Neuronal stem cell (in vitro differentiated cells): Measurements from ENCODE around the gene PDGFD.

Experiments
- DNase-seq: peaks from one replicate; pipeline ENCODE4 v3.0.0-alpha.2; 2013; ENCODE audit warnings: low spot score
- H2AFZ ChIP-seq: one replicate; pipeline ENCODE4 v1.6.1; 2013; ENCODE audit warnings: mild to moderate bottlenecking, low read length, inconsistent platforms
- H2AK5ac ChIP-seq: 2 replicates; pipeline ENCODE4 v1.6.1; 2013; ENCODE audit warnings: low read depth, mild to moderate bottlenecking, inconsistent platforms, low read length, moderate library complexity, mixed read lengths
- H2BK120ac ChIP-seq: 2 replicates; pipeline ENCODE4 v1.6.1; 2013; ENCODE audit warnings: low read depth, mild to moderate bottlenecking, inconsistent platforms, low read length, moderate library complexity, mixed read lengths
- H2BK12ac ChIP-seq: one replicate; pipeline ENCODE4 v1.6.1; 2013; ENCODE audit warnings: low read length, inconsistent platforms
- H2BK15ac ChIP-seq: 2 replicates; pipeline ENCODE4 v1.6.1; 2013; ENCODE audit warnings: mild to moderate bottlenecking, low read length, inconsistent platforms, mixed read lengths
- H2BK5ac ChIP-seq: one replicate; pipeline ENCODE4 v1.6.1; 2013; ENCODE audit warnings: inconsistent platforms, mild to moderate bottlenecking, low read length, moderate library complexity
- H3K14ac ChIP-seq: one replicate; pipeline ENCODE4 v1.6.1; 2013; ENCODE audit warnings: low read length, inconsistent platforms
- H3K18ac ChIP-seq: 2 replicates; pipeline ENCODE4 v1.6.1; 2013; ENCODE audit warnings: low read length, inconsistent platforms
- H3K23ac ChIP-seq: 2 replicates; pipeline ENCODE4 v1.6.1; 2013; ENCODE audit warnings: low read depth, mild to moderate bottlenecking, mixed read lengths, low read length, inconsistent platforms; ENCODE audit not compliant: poor library complexity
- H3K27ac ChIP-seq: replicated peaks from 3 replicates; pipeline ENCODE4 v1.5.1; 2013; ENCODE audit warnings: low read length, inconsistent platforms
- H3K27me3 ChIP-seq, 3 experiments: 2 replicates each; pipeline ENCODE4 v1.6.1; 2013; ENCODE audit warnings: low read length in 3 of 3, mild to moderate bottlenecking in 2 of 3, inconsistent platforms in 1 of 3, low read depth in 1 of 3, mixed read lengths in 1 of 3, moderate library complexity in 1 of 3; ENCODE audit not compliant: control insufficient read depth in 3 of 3, insufficient read depth in 3 of 3
- H3K36me3 ChIP-seq, 2 donors: replicated peaks in 1 of 2; 2 replicates each; pipeline ENCODE4 v1.6.1; 2013; ENCODE audit warnings: low read length in 2 of 2; ENCODE audit not compliant: control insufficient read depth in 2 of 2, insufficient read depth in 2 of 2
- H3K4ac ChIP-seq: 2 replicates; pipeline ENCODE4 v1.6.1; 2013; ENCODE audit warnings: inconsistent platforms, mild to moderate bottlenecking, low read length, moderate library complexity
- H3K4me1 ChIP-seq, 2 donors: 1 replicate in 1 of 2; 2 replicates in 1 of 2; pipeline ENCODE4 v1.6.1; 2013; ENCODE audit warnings: low read length in 2 of 2, low read depth in 1 of 2; ENCODE audit not compliant: control insufficient read depth in 2 of 2, insufficient read depth in 1 of 2
- H3K4me2 ChIP-seq: one replicate; pipeline ENCODE4 v1.6.1; 2013; ENCODE audit warnings: mild to moderate bottlenecking, low read length, inconsistent platforms; ENCODE audit not compliant: insufficient read depth, poor library complexity, severe bottlenecking
- H3K4me3 ChIP-seq, 2 donors: 2 replicates each; pipeline ENCODE4 v1.5.1; 2013; ENCODE audit warnings: low read length in 2 of 2, mild to moderate bottlenecking in 2 of 2, inconsistent platforms in 1 of 2, moderate library complexity in 1 of 2
- H3K79me1 ChIP-seq: one replicate; pipeline ENCODE4 v1.6.1; 2013; ENCODE audit warnings: low read depth, mild to moderate bottlenecking, inconsistent platforms, low read length, moderate library complexity
- H3K9ac ChIP-seq: one replicate; pipeline ENCODE4 v1.6.1; 2013; ENCODE audit warnings: mild to moderate bottlenecking, low read depth, low read length, inconsistent platforms; ENCODE audit not compliant: poor library complexity
- H3K9me3 ChIP-seq, 2 donors: replicated peaks in 1 of 2; 2 replicates each; pipeline versions ENCODE3 to v1.6.1; 2013; ENCODE audit warnings: low read length in 2 of 2, mild to moderate bottlenecking in 2 of 2, inconsistent platforms in 1 of 2, low read depth in 1 of 2, mixed read lengths in 1 of 2, moderate library complexity in 1 of 2; ENCODE audit not compliant: control insufficient read depth in 2 of 2, insufficient read depth in 1 of 2
- H4K8ac ChIP-seq: one replicate; pipeline ENCODE4 v1.6.1; 2013; ENCODE audit warnings: low read depth, mild to moderate bottlenecking, inconsistent platforms, low read length, moderate library complexity
- H4K91ac ChIP-seq: one replicate; pipeline ENCODE4 v1.6.1; 2013; ENCODE audit warnings: low read length, low read depth, mild to moderate bottlenecking, inconsistent platforms; ENCODE audit not compliant: poor library complexity
- WGBS, 2 donors: extraction: QIAGEN DNeasy Blood & Tissue Kit; methylation state at CpG; one replicate each; pipeline ENCODE4 v1.1.7; 2013; ENCODE audit warnings: missing lambda C conversion rate in 2 of 2, mixed read lengths in 1 of 2; ENCODE audit not compliant: insufficient read length in 2 of 2, insufficient replicate concordance in 1 of 2; ENCODE audit errors: extremely low coverage in 2 of 2; 5-methylcytosine and 5-hydroxymethylcytosine counted together

The PDGFD gene

GRCh38 chr11:103898577-103899336, 265.2 kb downstream of the PDGFD start:
- H2AFZ ChIP-seq: no peak overlapping the region
- no peak overlapping the region for H3K4me2 ChIP-seq
- H3K36me3 ChIP-seq: no peaks in the 10 kb centered on the region
- no peak overlapping the region for H2BK15ac ChIP-seq
- H2BK12ac ChIP-seq: no peak overlapping the region
- H3K23ac ChIP-seq: no peak overlapping the region
- no peak overlapping the region for H3K14ac ChIP-seq
- H3K4me1 ChIP-seq: no peaks in the 10 kb centered on the region
- no peak overlapping the region for H2BK120ac ChIP-seq
- H3K4me3 ChIP-seq: no peak overlapping the region
- no peak overlapping the region for H2BK5ac ChIP-seq
- no peaks in the 10 kb centered on the region for H3K27me3 ChIP-seq
- H3K4ac ChIP-seq: no peak overlapping the region
- no peak overlapping the region for H4K91ac ChIP-seq
- no peaks in the 10 kb centered on the region for H3K79me1 ChIP-seq
- no peaks in the 10 kb centered on the region for H3K9me3 ChIP-seq
- no peak overlapping the region for H3K9ac ChIP-seq
- no peak overlapping the region for H3K18ac ChIP-seq
- no peak for DNase-seq
- no peak overlapping the region for H4K8ac ChIP-seq
- no CpG with 5 or more reads among the region's 5 CpGs for WGBS, 2 donors
- no peak overlapping the region for H3K27ac ChIP-seq
- H2AK5ac ChIP-seq: no peak overlapping the region

- DNase-seq: no peak
- Histone ChIP-seq H3K4ac (no peak overlapping the region), H3K9me3 (no peaks in the 10 kb centered on the region), H2AFZ (no peak overlapping the region), H3K27ac (no peak overlapping the region), H3K36me3 (no peaks in the 10 kb centered on the region), H3K23ac (no peak overlapping the region), H3K79me1 (no peaks in the 10 kb centered on the region), H2BK5ac (no peak overlapping the region), H4K91ac (no peak overlapping the region), H2BK12ac (no peak overlapping the region), H4K8ac (no peak overlapping the region), H3K18ac (no peak overlapping the region), H2BK15ac (no peak overlapping the region), H3K9ac (no peak overlapping the region), H3K4me3 (no peak overlapping the region), H2AK5ac (no peak overlapping the region), H3K14ac (no peak overlapping the region), H2BK120ac (no peak overlapping the region), H3K4me1 (no peaks in the 10 kb centered on the region), H3K4me2 (no peak overlapping the region), H3K27me3 (no peaks in the 10 kb centered on the region)
- no CpG with 5 or more reads among the region's 1 CpG for WGBS, 2 donors
These were observed 265.9 kb downstream of the PDGFD start for GRCh38 chr11:103898065-103898464.

- Histone ChIP-seq H3K4me1 (peaks cover 0 to 1% of the 10 kb centered on the region in 2 donors), H2BK120ac (no peak overlapping the region), H2AK5ac (no peak overlapping the region), H3K23ac (no peak overlapping the region), H2BK12ac (no peak overlapping the region), H4K91ac (no peak overlapping the region), H3K4me3 (no peak overlapping the region), H3K27me3 (no peaks in the 10 kb centered on the region), H3K14ac (no peak overlapping the region), H3K4me2 (no peak overlapping the region), H3K9ac (no peak overlapping the region), H3K79me1 (no peaks in the 10 kb centered on the region), H3K9me3 (no peaks in the 10 kb centered on the region), H2BK15ac (no peak overlapping the region), H3K18ac (no peak overlapping the region), H3K4ac (no peak overlapping the region), H4K8ac (no peak overlapping the region), H3K36me3 (no peaks in the 10 kb centered on the region), H3K27ac (no peak overlapping the region), H2BK5ac (no peak overlapping the region), H2AFZ (no peak overlapping the region)
- no peak for DNase-seq
- no CpG with 5 or more reads among the region's 4 CpGs for WGBS, 2 donors
These were observed 266.6 kb downstream of the PDGFD start for GRCh38 chr11:103897160-103897936.

- Histone ChIP-seq H3K4me1 (peaks cover 0 to 1% of the 10 kb centered on the region in 2 donors), H3K27ac (no peak overlapping the region), H3K4ac (no peak overlapping the region), H3K18ac (no peak overlapping the region), H2BK15ac (no peak overlapping the region), H2AFZ (no peak overlapping the region), H2BK120ac (no peak overlapping the region), H3K9ac (no peak overlapping the region), H3K4me2 (no peak overlapping the region), H3K23ac (no peak overlapping the region), H4K8ac (no peak overlapping the region), H3K4me3 (no peak overlapping the region), H2BK12ac (no peak overlapping the region), H3K27me3 (no peaks in the 10 kb centered on the region), H2BK5ac (no peak overlapping the region), H2AK5ac (no peak overlapping the region), H3K79me1 (no peaks in the 10 kb centered on the region), H4K91ac (no peak overlapping the region), H3K9me3 (no peaks in the 10 kb centered on the region), H3K14ac (no peak overlapping the region), H3K36me3 (no peaks in the 10 kb centered on the region)
- no peak for DNase-seq
- WGBS, 2 donors: no CpG with 5 or more reads among the region's 3 CpGs
These were observed 268.8 kb downstream of the PDGFD start for GRCh38 chr11:103895106-103895505.
